Large intestine (tissue), 12 donors: Measurements from ENCODE around the gene SULT1B1. TPM values are rescaled to one million over a fixed set of nuclear protein-coding genes. Genes with fewer than 3 reads are reported as not detected.

Experiments used
- DNase-seq, 2 donors: peaks; one replicate each; pipeline versions ENCODE4 v3.0.0 to v3.0.0-alpha.2; 2013
- H3K27ac ChIP-seq: one replicate; pipeline ENCODE4 v1.5.1; 2013; ENCODE audit warnings: low read length
- H3K27me3 ChIP-seq: 2 replicates; pipeline ENCODE4 v1.6.1; 2013; ENCODE audit warnings: low read length; ENCODE audit not compliant: control insufficient read depth, insufficient read depth
- H3K36me3 ChIP-seq: 2 replicates; pipeline ENCODE4 v1.6.1; 2013; ENCODE audit warnings: low read length; ENCODE audit not compliant: control insufficient read depth, insufficient read depth
- H3K4me1 ChIP-seq: one replicate; pipeline ENCODE4 v1.6.1; 2013; ENCODE audit warnings: low read length; ENCODE audit not compliant: control insufficient read depth, insufficient read depth
- H3K4me3 ChIP-seq: one replicate; pipeline ENCODE4 v1.5.1; 2013; ENCODE audit warnings: low read length
- H3K9me3 ChIP-seq: one replicate; pipeline ENCODE4 v1.6.1; 2013; ENCODE audit warnings: mild to moderate bottlenecking, low read depth, low read length, moderate library complexity; ENCODE audit not compliant: control insufficient read depth
- WGBS: methylation state at CpG from one replicate; pipeline ENCODE4 v1.1.5; 2013; ENCODE audit warnings: low lambda C conversion rate; ENCODE audit not compliant: insufficient coverage; 5-methylcytosine and 5-hydroxymethylcytosine counted together
- long read RNA-seq, 11 donors: transcript quantifications; one replicate each; lab custom pipeline, GENCODE V29; 2026
- polyA plus RNA-seq: library from polyadenylated mRNA; unstranded; fragments of 120-200 nt; gene quantifications from one replicate; pipeline ENCODE4 v1.2.1, GENCODE V29; 2013

Gene SULT1B1
- 118 TPM for polyA plus RNA-seq
- long read RNA-seq, donor 1, full-length matches to known transcripts = 7 of 7 reads
- long read RNA-seq, donor 1, partial matches to known transcripts = 0 of 7 reads
- long read RNA-seq, donor 1, other reads (novel, unspliced or antisense) = 0 of 7 reads
- long read RNA-seq, donor 2, full-length matches to known transcripts = 17 of 26 reads
- long read RNA-seq, donor 2, partial matches to known transcripts = 9 of 26 reads
- long read RNA-seq, donor 2, other reads (novel, unspliced or antisense) = 0 of 26 reads
- long read RNA-seq, donor 3, full-length matches to known transcripts = 22 of 31 reads
- long read RNA-seq, donor 3, partial matches to known transcripts = 9 of 31 reads
- long read RNA-seq, donor 3, other reads (novel, unspliced or antisense) = 0 of 31 reads
- long read RNA-seq, donor 4, full-length matches to known transcripts = 1 of 1 reads
- long read RNA-seq, donor 4, partial matches to known transcripts = 0 of 1 reads
- long read RNA-seq, donor 4, other reads (novel, unspliced or antisense) = 0 of 1 reads
- long read RNA-seq, donor 5, full-length matches to known transcripts = 3 of 3 reads
- long read RNA-seq, donor 5, partial matches to known transcripts = 0 of 3 reads
- long read RNA-seq, donor 5, other reads (novel, unspliced or antisense) = 0 of 3 reads
- long read RNA-seq, donor 6, full-length matches to known transcripts = 20 of 50 reads
- long read RNA-seq, donor 6, partial matches to known transcripts = 30 of 50 reads
- long read RNA-seq, donor 6, other reads (novel, unspliced or antisense) = 0 of 50 reads
- long read RNA-seq, donor 7, full-length matches to known transcripts = 4 of 4 reads
- long read RNA-seq, donor 7, partial matches to known transcripts = 0 of 4 reads
- long read RNA-seq, donor 7, other reads (novel, unspliced or antisense) = 0 of 4 reads
- long read RNA-seq, donor 8, full-length matches to known transcripts = 17 of 29 reads
- long read RNA-seq, donor 8, partial matches to known transcripts = 12 of 29 reads
- long read RNA-seq, donor 8, other reads (novel, unspliced or antisense) = 0 of 29 reads
- long read RNA-seq, donor 9, full-length matches to known transcripts = 8 of 15 reads
- long read RNA-seq, donor 9, partial matches to known transcripts = 7 of 15 reads
- long read RNA-seq, donor 9, other reads (novel, unspliced or antisense) = 0 of 15 reads
- long read RNA-seq, donor 10, full-length matches to known transcripts = 22 of 45 reads
- long read RNA-seq, donor 10, partial matches to known transcripts = 23 of 45 reads
- long read RNA-seq, donor 10, other reads (novel, unspliced or antisense) = 0 of 45 reads
- long read RNA-seq, donor 11, full-length matches to known transcripts = 10 of 10 reads
- long read RNA-seq, donor 11, partial matches to known transcripts = 0 of 10 reads
- long read RNA-seq, donor 11, other reads (novel, unspliced or antisense) = 0 of 10 reads

GRCh38 chr4:69760455-69760854, at the start of gene SULT1B1:
TSS of gene SULT1B1 (minus strand) at chr4:69760620. CDS start at chr4:69755217, 5,403 bp downstream.
- Histone ChIP-seq H3K36me3 (peaks cover 4% of the 10 kb centered on the region), H3K27ac (peak within 1 kb of the TSS; percentile 83), H3K9me3 (peaks cover 3% of the 10 kb centered on the region), H3K27me3 (no peaks in the 10 kb centered on the region), H3K4me3 (peak within 1 kb of the TSS; percentile 34), H3K4me1 (peaks cover 16% of the 10 kb centered on the region)
- DNase-seq = peak; percentile 91 to 94
- WGBS = no CpG with 5 or more reads among the region's 2 CpGs

DNA sequence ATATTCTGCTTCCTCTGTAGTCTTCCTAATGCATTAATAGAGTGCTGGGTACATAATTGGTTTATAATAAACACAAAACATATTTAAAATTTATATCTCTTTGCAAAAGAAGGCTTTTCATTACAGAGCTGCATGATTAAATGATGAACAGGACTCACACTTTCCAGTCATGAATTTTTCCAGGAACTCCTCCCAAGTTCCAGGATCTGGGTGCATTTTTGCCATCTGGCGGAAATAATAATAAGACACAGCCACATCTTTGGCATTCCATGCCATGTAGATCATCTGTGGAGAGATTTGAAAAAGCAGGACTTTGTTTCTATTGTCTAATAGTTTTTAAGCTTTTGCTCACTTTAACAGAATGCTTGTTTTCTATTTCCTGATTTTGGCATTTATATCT, 40.2 kb upstream of the SULT1B1 start:
- Histone ChIP-seq H3K27me3 (no peaks in the 10 kb centered on the region), H3K36me3 (no peaks in the 10 kb centered on the region), H3K27ac (no peak overlapping the region), H3K4me3 (no peak overlapping the region), H3K9me3 (peaks cover 3% of the 10 kb centered on the region), H3K4me1 (no peaks in the 10 kb centered on the region)
- WGBS = no CpG with 5 or more reads among the region's 1 CpG
- DNase-seq = no peak

DNA sequence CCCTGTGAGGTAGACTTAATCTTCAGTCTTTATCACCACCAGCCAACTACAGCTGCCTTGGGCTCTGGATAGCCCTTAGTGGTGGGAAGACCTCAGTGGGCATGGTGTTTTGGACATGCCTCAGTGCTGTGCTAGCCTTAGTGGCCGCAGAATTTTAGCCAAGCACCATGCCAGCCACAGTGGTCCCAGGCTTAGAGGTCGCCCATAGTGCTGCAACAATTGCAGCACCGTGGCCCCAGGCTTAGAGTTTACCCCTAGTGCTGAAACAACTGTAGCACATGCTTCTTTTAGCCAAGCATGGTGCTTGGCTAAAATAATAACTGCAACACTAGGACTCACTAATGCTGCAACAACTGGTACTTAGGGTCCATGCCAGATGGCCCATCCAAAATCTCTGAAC, 38.9 kb upstream of the SULT1B1 start:
- WGBS = no CpG with 5 or more reads among the region's 3 CpGs

DNA sequence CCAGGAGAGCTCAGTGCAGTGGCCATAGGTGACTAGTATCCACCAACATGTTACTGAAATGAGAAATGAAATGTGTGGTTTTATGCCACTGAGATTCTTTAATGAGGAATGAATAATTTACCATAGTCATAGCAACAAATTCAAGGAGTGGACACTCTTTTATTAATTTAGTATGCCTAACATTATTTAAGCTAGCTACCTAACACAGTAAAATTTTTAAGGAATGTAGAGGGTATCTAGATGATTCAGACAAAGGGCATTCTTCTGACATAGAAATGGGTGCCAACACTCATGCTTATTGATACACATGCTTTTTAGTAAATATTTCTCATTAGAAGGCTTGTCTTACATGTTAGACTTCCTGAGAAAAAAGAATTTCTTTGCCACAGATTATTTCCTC, 33.3 kb upstream of the SULT1B1 start:
- H3K9me3 ChIP-seq = no peaks in the 10 kb centered on the region
- no peak overlapping the region for H3K27ac ChIP-seq
- H3K4me3 ChIP-seq = no peak overlapping the region
- DNase-seq = no peak
- no peaks in the 10 kb centered on the region for H3K27me3 ChIP-seq
- H3K36me3 ChIP-seq = no peaks in the 10 kb centered on the region
- no peaks in the 10 kb centered on the region for H3K4me1 ChIP-seq

More for the DNA sequence above, 38.9 kb upstream of the SULT1B1 start:
- Histone ChIP-seq H3K4me1 (no peaks in the 10 kb centered on the region), H3K36me3 (no peaks in the 10 kb centered on the region), H3K9me3 (peaks cover 3% of the 10 kb centered on the region), H3K27me3 (no peaks in the 10 kb centered on the region), H3K4me3 (no peak overlapping the region), H3K27ac (no peak overlapping the region)
- no peak for DNase-seq

GRCh38 chr4:69787879-69788278, 27.5 kb upstream of the SULT1B1 start:
- Histone ChIP-seq H3K36me3 (no peaks in the 10 kb centered on the region), H3K9me3 (peaks cover 8% of the 10 kb centered on the region), H3K27me3 (no peaks in the 10 kb centered on the region), H3K27ac (no peak overlapping the region), H3K4me1 (no peaks in the 10 kb centered on the region), H3K4me3 (no peak overlapping the region)
- DNase-seq = no peak

- H3K9me3 ChIP-seq = peaks cover 12% of the 10 kb centered on the region
- WGBS = no CpG with 5 or more reads among the region's 1 CpG
- DNase-seq = no peak
- H3K4me3 ChIP-seq = no peak overlapping the region
- peaks cover 6% of the 10 kb centered on the region for H3K4me1 ChIP-seq
- H3K36me3 ChIP-seq = no peaks in the 10 kb centered on the region
- H3K27me3 ChIP-seq = no peaks in the 10 kb centered on the region
- no peak overlapping the region for H3K27ac ChIP-seq
Measured at GRCh38 chr4:69786547-69786946, 26.1 kb upstream of the SULT1B1 start.

DNA sequence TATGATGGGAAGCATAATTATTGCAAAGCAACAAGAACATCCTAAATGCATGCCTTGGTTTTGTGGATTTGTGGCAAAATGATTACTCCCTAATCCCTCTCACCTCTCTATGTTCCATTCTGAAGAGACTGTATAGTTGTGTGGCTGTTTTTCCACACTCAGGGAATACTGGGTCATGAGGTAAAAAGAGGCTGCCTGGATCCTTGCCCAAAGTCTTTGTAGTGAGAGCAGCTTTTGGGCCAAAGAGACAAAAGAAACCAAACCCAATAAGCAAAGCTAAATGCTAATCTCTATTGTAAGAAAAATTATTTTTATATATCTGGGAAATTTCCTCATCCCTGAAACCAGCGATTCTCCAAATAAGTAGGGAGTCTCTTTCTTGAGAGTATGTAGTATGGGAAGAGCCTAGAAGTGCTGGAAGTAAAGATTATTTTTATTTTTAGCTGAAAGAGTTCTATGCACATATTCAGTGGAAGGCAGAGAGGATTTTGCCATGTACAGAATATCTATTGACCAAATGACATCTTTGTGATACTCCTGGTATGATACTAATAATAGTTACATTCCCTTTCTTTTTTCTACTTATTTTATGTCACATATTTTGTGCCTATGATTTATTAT, 24.9 kb upstream of the SULT1B1 start:
- Histone ChIP-seq H3K4me1 (peaks cover 14% of the 10 kb centered on the region), H3K36me3 (no peaks in the 10 kb centered on the region), H3K27me3 (no peaks in the 10 kb centered on the region), H3K9me3 (peaks cover 12% of the 10 kb centered on the region), H3K27ac (no peak overlapping the region), H3K4me3 (no peak overlapping the region)
- no peak for DNase-seq
- 100% methylated on average over 1 of the region's 1 CpG for WGBS

- no peaks in the 10 kb centered on the region for H3K36me3 ChIP-seq
- WGBS = no CpG with 5 or more reads among the region's 15 CpGs
- H3K4me3 ChIP-seq = no peak overlapping the region
- H3K4me1 ChIP-seq = peaks cover 14% of the 10 kb centered on the region
- no peak for DNase-seq
- peaks cover 12% of the 10 kb centered on the region for H3K9me3 ChIP-seq
- H3K27me3 ChIP-seq = no peaks in the 10 kb centered on the region
- no peak overlapping the region for H3K27ac ChIP-seq
Measured at GRCh38 chr4:69782651-69783310, 22.4 kb upstream of the SULT1B1 start.
